ENCODE results near the gene TBC1D19.

Gene TBC1D19

GRCh38 chr4:26724534-26724933 lies 140.7 kb downstream of the TBC1D19 start:
- no peak overlapping the region for H3K4me3 ChIP-seq (ENCODE audit: low read depth, low read length)
- TF ChIP-seq MYC (IDR thresholded peaks at IDR 0.05; ENCODE audit: low read depth, low read length) (no peak), CTCF (IDR thresholded peaks at IDR 0.05; ENCODE audit: low read depth, low read length) (no peak), MAX (IDR thresholded peaks at IDR 0.05; ENCODE audit: low read depth, low read length) (no peak), POLR2A (IDR thresholded peaks at IDR 0.05; ENCODE audit: extremely low read depth, insufficient read length) (no peak)
- no peak for DNase-seq (ENCODE audit: low read depth)

- DNase-seq (ENCODE audit: low read depth), result no peak
- no peak overlapping the region for H3K4me3 ChIP-seq (ENCODE audit: low read depth, low read length)
- TF ChIP-seq POLR2A (IDR thresholded peaks at IDR 0.05; ENCODE audit: extremely low read depth, insufficient read length) (no peak), MYC (IDR thresholded peaks at IDR 0.05; ENCODE audit: low read depth, low read length) (no peak), MAX (IDR thresholded peaks at IDR 0.05; ENCODE audit: low read depth, low read length) (no peak), CTCF (IDR thresholded peaks at IDR 0.05; ENCODE audit: low read depth, low read length) (no peak)
Measured at GRCh38 chr4:26726655-26727387, 142.9 kb downstream of the TBC1D19 start.

GRCh38 chr4:26727844-26728243 lies 144.0 kb downstream of the TBC1D19 start:
- TF ChIP-seq MAX (IDR thresholded peaks at IDR 0.05; ENCODE audit: low read depth, low read length) (no peak), POLR2A (IDR thresholded peaks at IDR 0.05; ENCODE audit: extremely low read depth, insufficient read length) (no peak), MYC (IDR thresholded peaks at IDR 0.05; ENCODE audit: low read depth, low read length) (no peak), CTCF (IDR thresholded peaks at IDR 0.05; ENCODE audit: low read depth, low read length) (no peak)
- H3K4me3 ChIP-seq (ENCODE audit: low read depth, low read length), result no peak overlapping the region
- DNase-seq (ENCODE audit: low read depth), result peak; percentile 52

GRCh38 chr4:26729027-26729426 lies 145.1 kb downstream of the TBC1D19 start:
- TF ChIP-seq CTCF (IDR thresholded peaks at IDR 0.05; ENCODE audit: low read depth, low read length) (no peak), POLR2A (IDR thresholded peaks at IDR 0.05; ENCODE audit: extremely low read depth, insufficient read length) (no peak)
- DNase-seq (ENCODE audit: low read depth), result no peak
- H3K4me3 ChIP-seq (ENCODE audit: low read depth, low read length), result no peak overlapping the region

GRCh38 chr4:26729547-26729946 lies 145.7 kb downstream of the TBC1D19 start:
- DNase-seq (ENCODE audit: low read depth), result no peak
- no peak overlapping the region for H3K4me3 ChIP-seq (ENCODE audit: low read depth, low read length)
- TF ChIP-seq MAX (IDR thresholded peaks at IDR 0.05; ENCODE audit: low read depth, low read length) (no peak), MYC (IDR thresholded peaks at IDR 0.05; ENCODE audit: low read depth, low read length) (no peak), POLR2A (IDR thresholded peaks at IDR 0.05; ENCODE audit: extremely low read depth, insufficient read length) (no peak)

GRCh38 chr4:26731351-26732035 lies 147.6 kb downstream of the TBC1D19 start:
- TF ChIP-seq POLR2A (IDR thresholded peaks at IDR 0.05; ENCODE audit: extremely low read depth, insufficient read length) (no peak), MAX (IDR thresholded peaks at IDR 0.05; ENCODE audit: low read depth, low read length) (no peak), CTCF (IDR thresholded peaks at IDR 0.05; ENCODE audit: low read depth, low read length) (no peak), MYC (IDR thresholded peaks at IDR 0.05; ENCODE audit: low read depth, low read length) (no peak)
- no peak overlapping the region for H3K4me3 ChIP-seq (ENCODE audit: low read depth, low read length)
- DNase-seq (ENCODE audit: low read depth), result peak; percentile 15
